ENCODE results near the gene TCN2. TPM values are rescaled to one million over a fixed set of nuclear protein-coding genes. Genes with fewer than 3 reads are reported as not detected.

Gene TCN2
- total RNA-seq, 4 donors from 2014 or later = 38.2 to 56.1 (median 43.8) TPM

DNA sequence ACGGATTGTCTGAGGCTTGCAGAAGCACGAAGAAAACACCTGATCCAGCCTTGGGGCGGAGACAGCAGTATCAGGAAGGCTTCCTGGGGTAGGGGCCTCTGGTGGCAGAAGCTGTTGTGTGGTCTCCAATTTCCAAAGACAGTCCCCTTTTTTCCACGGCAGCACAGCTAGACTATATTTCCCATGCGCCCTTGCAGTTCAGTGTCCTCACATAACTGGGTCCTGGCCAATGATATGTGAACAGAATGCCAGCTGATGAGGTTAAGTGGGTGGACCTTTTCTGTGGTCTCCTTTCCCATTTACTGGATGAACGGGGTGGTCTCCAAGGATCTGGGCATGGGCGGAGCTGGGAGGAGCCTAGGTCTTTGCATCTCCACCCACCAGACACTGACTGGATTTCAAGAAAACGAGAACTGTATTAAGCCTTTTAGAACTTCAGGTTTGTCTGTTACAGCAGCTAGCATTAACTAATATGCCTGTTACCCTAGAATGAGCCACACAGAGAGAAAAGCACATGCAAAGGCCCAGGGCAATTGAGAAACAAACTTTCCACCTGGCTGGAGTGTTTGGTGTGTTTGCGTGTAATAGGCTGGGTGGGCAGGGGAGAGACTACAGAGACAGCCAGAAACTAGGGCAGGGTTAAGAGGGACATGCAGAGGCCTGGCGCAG, 38.7 kb upstream of the TCN2 start:
- no peak for DNase-seq (ENCODE audit: low spot score in 2 of 2)
- Histone ChIP-seq H3K4me1 (peaks cover 0 to 25% (median 0%) of the 10 kb centered on the region in 4 donors), H3K4me3 (no peak overlapping the region), H3K36me3 (peaks cover 0 to 6% (median 0%) of the 10 kb centered on the region in 3 donors), H3K27ac (no peak overlapping the region), H3K9me3 (no peaks in the 10 kb centered on the region), H3K27me3 (no peaks in the 10 kb centered on the region)
- 70% methylated on average over 10 of the region's 10 CpGs for WGBS, 2 donors
- no peak for TF ChIP-seq POLR2A (IDR thresholded peaks at IDR 0.05)
- no peak for TF ChIP-seq EP300 (IDR thresholded peaks at IDR 0.05)
- TF ChIP-seq, protein P1, sequence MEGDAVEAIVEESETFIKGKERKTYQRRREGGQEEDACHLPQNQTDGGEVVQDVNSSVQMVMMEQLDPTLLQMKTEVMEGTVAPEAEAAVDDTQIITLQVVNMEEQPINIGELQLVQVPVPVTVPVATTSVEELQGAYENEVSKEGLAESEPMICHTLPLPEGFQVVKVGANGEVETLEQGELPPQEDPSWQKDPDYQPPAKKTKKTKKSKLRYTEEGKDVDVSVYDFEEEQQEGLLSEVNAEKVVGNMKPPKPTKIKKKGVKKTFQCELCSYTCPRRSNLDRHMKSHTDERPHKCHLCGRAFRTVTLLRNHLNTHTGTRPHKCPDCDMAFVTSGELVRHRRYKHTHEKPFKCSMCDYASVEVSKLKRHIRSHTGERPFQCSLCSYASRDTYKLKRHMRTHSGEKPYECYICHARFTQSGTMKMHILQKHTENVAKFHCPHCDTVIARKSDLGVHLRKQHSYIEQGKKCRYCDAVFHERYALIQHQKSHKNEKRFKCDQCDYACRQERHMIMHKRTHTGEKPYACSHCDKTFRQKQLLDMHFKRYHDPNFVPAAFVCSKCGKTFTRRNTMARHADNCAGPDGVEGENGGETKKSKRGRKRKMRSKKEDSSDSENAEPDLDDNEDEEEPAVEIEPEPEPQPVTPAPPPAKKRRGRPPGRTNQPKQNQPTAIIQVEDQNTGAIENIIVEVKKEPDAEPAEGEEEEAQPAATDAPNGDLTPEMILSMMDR (IDR thresholded peaks at IDR 0.05) = no peak

DNA sequence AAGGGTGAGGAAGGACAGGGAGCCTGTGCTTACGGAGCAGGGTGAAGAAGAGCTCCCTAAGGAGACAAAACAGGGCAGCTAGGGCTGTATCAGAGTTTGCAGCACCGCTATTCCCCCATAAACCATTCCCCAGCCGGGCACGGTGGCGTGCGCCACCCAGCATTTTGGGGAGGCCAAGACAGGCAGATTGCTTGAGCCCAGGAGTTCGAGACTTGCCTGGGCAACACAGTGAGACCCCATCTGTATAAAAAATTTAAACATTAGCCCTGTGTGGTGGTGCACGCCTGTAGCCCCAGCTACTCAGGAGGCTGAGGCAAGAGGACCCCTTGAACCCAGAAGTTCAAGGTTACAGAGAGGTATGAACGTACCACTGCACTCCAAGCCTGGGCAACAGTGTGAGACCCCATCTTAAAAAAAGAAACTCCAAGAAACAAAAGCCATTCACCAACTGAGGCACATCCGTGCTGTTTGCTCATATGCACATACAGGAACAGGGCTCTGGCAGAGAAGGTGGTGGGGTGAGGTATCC, 37.2 kb upstream of the TCN2 start:
- H3K36me3 ChIP-seq = peaks cover 0 to 6% (median 0%) of the 10 kb centered on the region in 3 donors
- WGBS, 2 donors = 88 to 92% methylated on average over 10 of the region's 10 CpGs
- H3K27me3 ChIP-seq = no peaks in the 10 kb centered on the region
- H3K9me3 ChIP-seq = no peaks in the 10 kb centered on the region
- no peak overlapping the region for H3K27ac ChIP-seq
- H3K4me3 ChIP-seq = no peak overlapping the region
- peaks cover 0 to 36% (median under 1%) of the 10 kb centered on the region in 4 donors for H3K4me1 ChIP-seq
- DNase-seq (ENCODE audit: low spot score in 2 of 2) = no peak
- TF ChIP-seq, protein P1 (IDR thresholded peaks at IDR 0.05) = no peak
- TF ChIP-seq EP300 (IDR thresholded peaks at IDR 0.05) (no peak), POLR2A (IDR thresholded peaks at IDR 0.05) (no peak)

DNA sequence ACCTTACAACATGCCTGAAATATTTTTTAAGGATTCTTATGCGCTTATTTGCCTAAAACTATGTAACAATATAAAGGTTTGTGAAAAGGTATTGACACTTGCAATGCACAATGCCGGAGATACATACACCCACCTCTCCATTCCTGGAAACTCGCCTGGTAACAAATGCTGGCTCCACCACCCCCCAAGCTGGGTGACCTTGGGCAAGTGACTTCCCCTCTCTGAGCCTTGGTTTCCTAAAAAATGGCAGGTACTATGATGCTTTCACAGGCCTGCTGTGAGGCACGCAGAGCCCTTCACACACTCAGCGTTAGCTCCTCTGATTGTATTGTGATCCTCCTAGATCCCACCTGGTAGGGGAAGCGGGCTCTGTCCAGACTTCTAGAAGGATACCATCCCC, 34.8 kb upstream of the TCN2 start:
- Histone ChIP-seq H3K9me3 (no peaks in the 10 kb centered on the region), H3K4me1 (peaks cover 0 to 56% (median 9%) of the 10 kb centered on the region in 4 donors), H3K36me3 (peaks cover 0 to 26% (median 0%) of the 10 kb centered on the region in 3 donors), H3K4me3 (peak overlapping the region in 1 of 4 donors; percentile 54), H3K27ac (peak overlapping the region in 3 of 4 donors; percentile 83 to 94 (median 93)), H3K27me3 (no peaks in the 10 kb centered on the region)
- TF ChIP-seq, protein P1 (IDR thresholded peaks at IDR 0.05) = no peak
- TF ChIP-seq POLR2A (IDR thresholded peaks at IDR 0.05) (no peak), EP300 (IDR thresholded peaks at IDR 0.05) (no peak)
- 70 to 76% methylated on average over 6 of the region's 6 CpGs for WGBS, 2 donors
- DNase-seq (ENCODE audit: low spot score in 2 of 2) = no peak

DNA sequence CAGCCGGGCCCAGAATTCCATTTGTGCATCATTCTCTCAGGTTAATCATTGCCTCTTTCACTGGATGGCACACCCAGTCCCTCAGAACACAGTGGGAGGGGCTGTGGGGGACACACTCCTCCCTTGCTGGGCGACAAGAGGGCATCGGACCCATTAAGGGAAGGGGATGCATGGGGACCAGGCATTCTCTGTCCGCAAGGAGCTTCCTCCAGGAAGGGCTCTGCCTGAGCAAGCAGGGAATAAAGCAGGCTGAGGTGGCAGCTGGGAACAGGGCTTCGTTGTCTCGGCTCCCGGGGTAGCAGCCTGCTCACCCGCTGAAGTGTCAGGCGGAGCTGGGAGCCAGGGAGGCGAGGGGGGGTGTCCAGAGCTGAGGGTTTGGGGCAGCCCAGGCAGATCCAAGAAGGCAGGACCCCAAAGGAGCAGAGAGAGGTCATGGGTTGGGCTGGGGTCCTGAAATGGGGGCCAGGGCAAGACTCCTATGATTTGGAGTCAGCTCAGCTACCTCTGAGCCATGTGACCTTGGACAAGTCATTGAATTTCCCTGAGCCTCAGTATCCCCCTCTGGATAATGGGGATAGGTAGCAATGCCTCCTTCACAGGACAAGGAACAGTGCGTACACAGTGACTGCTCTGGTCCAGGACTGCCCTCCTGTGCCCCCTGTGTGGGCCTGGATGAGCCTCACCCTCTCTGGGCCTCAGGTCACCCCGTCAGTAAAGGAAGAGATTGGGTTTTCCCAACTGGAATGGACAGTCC, 34.0 kb upstream of the TCN2 start:
- peak overlapping the region in 3 of 4 donors; percentile 83 to 94 (median 93) for H3K27ac ChIP-seq
- no peaks in the 10 kb centered on the region for H3K27me3 ChIP-seq
- H3K9me3 ChIP-seq = no peaks in the 10 kb centered on the region
- TF ChIP-seq EP300 (IDR thresholded peaks at IDR 0.05) = no peak
- TF ChIP-seq POLR2A (IDR thresholded peaks at IDR 0.05) = no peak
- TF ChIP-seq, protein P1 (IDR thresholded peaks at IDR 0.05) = no peak
- H3K4me1 ChIP-seq = peaks cover 0 to 56% (median 9%) of the 10 kb centered on the region in 4 donors
- 27 to 43% methylated on average over 11 to 12 of the region's 12 CpGs for WGBS, 2 donors
- H3K36me3 ChIP-seq = peaks cover 0 to 31% (median 0%) of the 10 kb centered on the region in 3 donors
- DNase-seq (ENCODE audit: low spot score in 2 of 2) = no peak
- H3K4me3 ChIP-seq = peak overlapping the region in 2 of 4 donors; percentile 13 to 54

Measured in tibial nerve (tissue), 4 donors.